GM13977 (cell line): Measurements from ENCODE around the gene PNMT.

Experiments
- DNase-seq: peaks from one replicate; pipeline ENCODE4 v3.0.0; 2012; ENCODE audit warnings: low spot score
- CTCF ChIP-seq: IDR thresholded peaks from 2 replicates; pipeline ENCODE4 v1.5.1; 2012; ENCODE audit warnings: mild to moderate bottlenecking, control low read depth; ENCODE audit not compliant: insufficient read depth; ENCODE audit errors: extremely low read depth, missing control alignments
- in situ Hi-C: fragments of 300-500 bp; cut with MboI; formaldehyde crosslinking; loops from one replicate; pipeline ENCODE4 v1.12.0; 2022; ENCODE audit warnings: low sequenced_read_pairs, low pct_unique_long_range_greater_than_20kb, mixed read lengths, inconsistent platforms; ENCODE audit not compliant: unreplicated experiment

The PNMT gene

GRCh38 chr17:39627712-39628516 is 40.3 kb upstream of the PNMT start:
- no peak for DNase-seq
- in situ Hi-C loops, result loop anchor here (10.0 kb wide), 1 partner anchor 127 kb away; no protein-coding TSS in a partner anchor
- TF ChIP-seq CTCF, result no peak

- in situ Hi-C loops, result loop anchor here (10.0 kb wide), 1 partner anchor 126 kb away; no protein-coding TSS in a partner anchor
- TF ChIP-seq CTCF, result no peak
- no peak for DNase-seq
Observed at GRCh38 chr17:39628655-39629493, 39.4 kb upstream of the PNMT start.

- in situ Hi-C loops, result loop anchor here (10.0 kb wide), 1 partner anchor 125 kb away; no protein-coding TSS in a partner anchor
- TF ChIP-seq CTCF, result no peak
- DNase-seq, result no peak
Observed at GRCh38 chr17:39629494-39629880, 38.8 kb upstream of the PNMT start.

- in situ Hi-C loops, result loop anchor here (10.0 kb wide), 2 partner anchors 125 to 345 kb away; no protein-coding TSS in a partner anchor
- no peak for TF ChIP-seq CTCF
- no peak for DNase-seq
Observed at GRCh38 chr17:39629898-39630297, 38.4 kb upstream of the PNMT start.

GRCh38 chr17:39631403-39631802 is 36.9 kb upstream of the PNMT start:
- no peak for TF ChIP-seq CTCF
- DNase-seq, result no peak
- in situ Hi-C loops, result loop anchor here (10.0 kb wide), 1 partner anchor 343 kb away; no protein-coding TSS in a partner anchor

- in situ Hi-C loops, result loop anchor here (10.0 kb wide), 1 partner anchor 342 kb away; no protein-coding TSS in a partner anchor
- no peak for DNase-seq
- TF ChIP-seq CTCF, result no peak
Observed at GRCh38 chr17:39632153-39632941, 35.9 kb upstream of the PNMT start.
